ENCODE data around the gene ITPR1.

Gene ITPR1

DNA sequence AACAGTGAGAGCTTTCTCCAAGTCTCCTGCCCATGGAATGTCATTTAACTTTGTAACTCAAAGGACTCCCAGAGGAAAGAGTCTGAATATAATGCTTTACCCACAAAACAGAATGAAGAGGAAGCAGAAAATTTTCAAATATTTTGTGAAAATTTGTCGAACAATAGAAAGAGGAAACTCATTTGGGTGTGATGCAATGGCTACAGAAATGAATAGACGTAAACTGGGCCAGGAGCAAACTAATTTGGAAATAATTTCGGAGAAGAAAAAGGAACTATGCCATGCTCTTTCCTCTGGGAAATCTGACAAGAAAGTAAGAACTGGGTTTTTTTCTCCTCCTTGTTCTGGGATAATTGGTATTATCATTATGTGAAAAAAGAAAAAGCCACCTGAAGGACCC lies 14.9 kb upstream of the ITPR1 start:
- DNase-seq = no peak

DNA sequence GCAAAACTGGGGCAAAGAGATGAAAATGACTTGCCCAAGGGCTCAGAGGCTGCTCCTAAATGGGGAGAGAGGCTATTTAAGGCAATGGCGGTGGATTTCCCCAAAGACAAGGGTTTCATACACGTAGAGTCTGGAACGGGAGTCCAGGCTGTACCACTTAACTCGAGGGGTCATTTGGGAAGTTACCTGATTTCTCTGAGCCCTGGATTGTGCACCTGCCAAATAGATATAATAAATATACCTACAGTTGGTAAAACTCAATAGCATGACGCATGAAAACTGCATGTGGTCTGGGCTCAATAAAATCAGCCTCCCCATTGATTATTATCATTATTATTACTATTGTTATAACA lies 1.3 kb upstream of the ITPR1 start:
- no peak for DNase-seq

DNA sequence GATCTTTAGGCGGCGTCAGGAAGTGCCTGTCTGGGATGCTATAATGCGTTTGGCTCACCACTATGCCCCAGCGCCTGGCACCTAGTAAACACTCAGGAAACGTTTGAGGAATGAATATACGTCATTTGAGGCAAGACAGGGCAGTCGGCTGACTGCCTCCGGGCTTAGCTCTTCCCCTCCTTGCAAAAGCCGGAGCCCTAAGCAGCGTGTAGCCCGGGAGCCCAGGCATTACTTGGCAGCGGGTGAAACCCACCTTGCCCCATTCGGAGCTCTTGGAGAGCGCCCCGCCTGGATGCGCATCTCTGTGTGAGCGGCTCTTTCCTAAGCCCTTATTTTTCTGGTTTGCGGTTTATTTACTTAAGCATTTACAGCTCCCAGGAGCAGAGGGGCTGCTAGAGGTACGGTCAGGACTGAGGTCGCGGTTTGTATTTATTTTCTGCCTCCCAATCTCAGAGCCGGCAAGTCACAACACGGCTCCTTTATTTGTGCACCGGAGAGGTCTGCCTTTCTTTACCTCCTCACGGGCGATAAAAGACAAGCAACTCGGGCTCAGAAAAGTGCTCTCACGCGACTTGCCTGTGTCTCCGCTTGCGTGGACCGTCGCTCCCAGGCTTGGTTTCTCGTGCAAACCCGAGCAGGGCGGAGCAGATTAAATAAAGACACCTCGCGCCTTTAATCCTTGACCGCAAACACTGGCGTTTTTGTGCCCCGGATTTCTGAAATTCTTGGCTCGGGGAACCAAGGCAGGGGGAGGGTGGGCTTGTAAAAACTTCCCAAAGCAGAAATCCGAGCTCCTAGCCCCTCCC lies 737 bp upstream of the ITPR1 start:
- peak in 27 of 56 donors; percentile 1 to 67 (median 32) for DNase-seq

DNA sequence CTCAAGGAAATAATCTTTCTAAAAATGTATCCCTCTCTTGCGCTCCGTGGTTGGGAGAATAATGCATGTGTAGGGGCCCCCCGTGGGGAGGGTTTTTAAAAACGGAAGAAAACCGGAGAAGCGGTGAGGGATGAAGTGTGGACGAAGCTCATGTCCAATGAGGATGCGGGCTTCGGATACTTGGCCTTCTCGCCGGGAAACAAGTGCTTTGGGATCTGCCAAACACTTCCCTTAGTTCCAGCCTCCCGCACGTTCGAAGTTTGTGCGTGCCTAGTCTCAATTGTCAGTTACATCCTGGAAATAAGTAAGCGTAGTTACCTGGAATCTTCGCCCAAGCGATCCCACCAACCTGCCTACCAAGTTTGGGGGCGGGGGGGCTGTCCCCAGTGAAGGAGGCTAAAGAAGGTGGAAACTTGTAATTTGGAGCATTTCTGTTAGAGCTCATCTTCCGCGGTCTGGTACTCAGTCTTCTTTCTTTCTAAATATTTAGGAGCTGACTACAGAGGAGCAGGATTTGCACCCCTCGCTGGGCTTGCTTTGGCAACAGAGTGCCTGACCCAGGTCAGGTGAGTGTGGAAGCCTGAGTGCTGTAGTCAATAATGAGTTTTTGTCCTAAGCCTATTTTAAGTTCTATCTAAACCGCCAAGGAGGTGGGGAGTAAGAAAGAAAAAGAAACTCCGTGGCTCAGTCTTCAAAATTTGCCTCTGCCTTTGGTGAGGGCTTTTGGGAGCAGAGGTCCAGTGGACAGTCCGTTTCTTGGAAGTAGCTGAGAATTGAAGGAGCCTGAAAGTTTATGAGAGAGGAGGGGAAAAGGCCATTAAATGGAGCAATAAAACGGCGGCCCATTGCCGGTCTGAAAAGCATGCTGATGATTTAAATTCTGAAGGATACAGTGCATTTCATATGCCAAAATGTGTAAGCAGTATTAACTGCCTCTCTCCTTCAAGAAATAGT lies 1.1 kb downstream of the ITPR1 start:
- peak in 12 of 56 donors; percentile 0 to 40 (median 23) for DNase-seq

DNA sequence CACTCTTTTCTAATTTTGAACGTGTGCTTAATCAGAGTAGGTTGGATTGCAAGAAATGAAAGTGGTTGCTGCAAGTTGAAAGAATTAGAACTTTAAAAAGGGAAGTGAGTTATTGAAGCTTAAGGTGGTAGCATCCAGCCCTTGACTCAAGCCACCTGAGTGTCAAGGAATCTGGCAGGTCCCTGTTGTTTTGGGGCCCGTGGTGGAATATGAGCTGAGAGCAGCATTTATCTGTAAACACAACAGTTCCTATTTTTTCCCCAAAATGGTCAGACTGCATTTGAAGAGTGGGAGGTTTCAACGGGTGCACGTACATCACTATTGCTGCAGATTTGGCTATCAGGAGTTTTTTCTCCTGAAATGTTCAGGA lies 1.7 kb downstream of the ITPR1 start:
- no peak for DNase-seq

DNA sequence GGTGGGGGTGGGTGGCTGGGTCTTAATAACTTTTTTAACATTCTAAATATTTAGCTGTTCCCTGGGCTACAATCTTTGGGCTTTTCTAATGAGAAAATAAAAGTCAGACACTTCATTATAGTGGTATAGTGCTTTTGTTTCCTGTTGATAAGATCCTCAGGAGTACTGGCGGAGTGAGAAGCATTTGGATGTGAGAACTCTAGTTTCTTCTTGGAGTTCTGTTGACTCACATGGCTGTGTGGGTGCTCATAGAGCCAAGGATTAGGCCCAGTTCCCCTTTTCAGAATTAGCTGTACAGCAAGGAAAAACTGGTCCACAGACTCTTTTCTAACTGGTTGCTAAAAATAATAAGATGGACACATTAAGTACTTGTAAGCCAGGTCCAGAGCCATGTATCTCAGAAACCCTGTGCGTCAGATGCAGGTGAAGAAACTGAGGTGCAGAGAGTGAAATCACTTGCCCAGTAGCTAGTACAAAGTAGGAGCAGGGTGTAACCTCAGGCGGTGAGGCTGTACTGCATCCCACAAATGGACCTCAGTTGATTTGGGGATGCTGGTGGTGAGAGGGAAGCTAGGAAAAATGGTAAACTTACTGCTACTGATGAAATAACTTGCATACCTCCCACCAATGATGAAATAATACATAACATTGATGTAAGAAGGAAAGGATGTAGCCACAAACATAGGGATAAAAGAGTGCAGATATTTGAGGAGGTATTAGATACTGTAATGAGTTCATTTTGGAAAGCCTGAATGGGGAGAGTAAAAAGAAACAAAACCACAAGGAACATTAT lies 2.3 kb downstream of the ITPR1 start:
- DNase-seq = no peak

DNA sequence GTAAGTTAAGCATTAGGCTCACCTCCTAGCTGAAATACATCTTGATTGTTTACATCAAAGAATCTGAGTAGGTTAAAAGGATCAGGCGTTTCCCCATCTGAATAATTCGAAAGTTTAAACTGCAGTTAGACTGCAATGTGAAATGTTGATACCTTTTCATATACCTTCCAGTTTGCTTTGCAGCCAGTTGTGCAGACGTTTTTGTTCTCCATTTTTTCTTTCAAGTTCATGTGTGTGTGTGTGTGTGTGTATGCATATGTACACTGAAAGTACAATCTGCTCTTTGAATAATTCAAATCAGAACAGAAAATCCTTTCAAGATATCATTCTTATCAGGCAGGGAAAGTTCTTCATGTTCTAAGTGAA lies 2.9 kb downstream of the ITPR1 start:
- no peak for DNase-seq

DNA sequence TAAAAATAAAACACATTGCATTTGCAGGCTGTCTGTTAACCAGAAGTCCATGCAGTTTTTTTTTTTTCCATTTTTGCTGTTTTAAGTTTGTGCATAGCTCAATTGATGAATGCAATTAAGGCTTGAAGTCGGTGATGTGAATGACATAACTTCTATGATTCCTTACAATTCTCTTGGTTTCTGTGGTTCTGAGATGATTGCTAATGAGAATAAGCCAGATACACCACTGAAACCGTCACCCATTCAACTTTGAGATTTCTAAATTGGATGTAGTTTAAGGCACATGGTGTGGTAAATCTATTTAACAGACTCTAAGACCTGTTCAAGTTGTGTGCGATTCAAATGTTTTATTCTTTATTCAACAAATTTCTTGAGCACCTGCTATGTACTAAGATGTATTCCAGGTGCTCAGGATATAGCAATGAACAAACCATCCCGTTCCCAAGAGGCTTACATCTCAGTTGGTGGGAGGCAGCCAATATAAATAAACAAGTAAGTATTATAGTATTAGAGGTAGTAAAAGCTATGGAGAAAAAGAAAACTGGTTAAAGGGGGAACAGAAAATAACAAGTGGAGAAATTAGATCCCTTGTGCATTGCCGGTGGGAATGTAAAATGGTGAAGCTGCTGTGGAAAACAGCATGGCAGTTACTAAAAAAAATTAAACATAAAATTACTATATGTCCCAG lies 4.0 kb downstream of the ITPR1 start:
- no peak for DNase-seq

DNA sequence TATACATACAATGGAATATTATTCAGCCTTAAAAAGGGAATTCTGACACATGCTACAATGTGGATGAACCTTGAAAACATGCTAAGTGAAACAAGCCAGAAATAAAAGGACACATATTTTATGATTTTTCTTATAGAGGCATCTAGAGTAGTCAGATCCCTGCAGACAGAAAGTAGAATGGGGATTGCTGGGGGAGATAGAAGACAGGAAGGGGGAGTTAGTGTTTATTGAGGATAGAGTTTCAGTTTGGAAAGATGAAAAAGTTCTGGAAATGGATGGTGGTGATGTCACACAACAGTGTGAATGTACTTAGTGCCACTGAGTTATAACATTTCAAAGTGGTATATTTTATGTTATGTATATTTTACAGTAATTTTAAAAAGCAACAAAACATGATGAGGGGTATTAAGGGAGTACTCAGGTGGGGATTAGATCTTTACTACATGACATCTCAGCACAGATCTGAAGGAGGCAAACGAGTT lies 4.7 kb downstream of the ITPR1 start:
- DNase-seq = no peak

DNA sequence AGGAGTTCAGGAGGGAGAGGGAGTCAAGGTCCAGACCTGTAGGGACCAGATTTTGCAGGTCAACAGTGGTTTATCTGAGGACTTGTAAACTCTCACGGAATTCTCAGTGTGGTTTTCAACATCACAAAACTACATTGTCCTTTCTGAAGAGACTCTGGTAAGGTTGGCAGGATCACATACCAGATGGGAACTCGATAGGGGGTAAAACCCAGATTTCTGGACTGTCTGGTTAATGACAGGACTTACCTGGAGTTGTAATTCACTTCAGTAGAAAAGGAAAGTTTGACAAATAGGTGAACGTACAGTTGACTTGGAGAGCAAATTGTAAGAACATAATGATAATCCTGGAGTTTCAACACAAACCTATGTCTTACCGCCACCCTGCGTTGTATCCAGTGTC lies 5.3 kb downstream of the ITPR1 start:
- DNase-seq = no peak

DNA sequence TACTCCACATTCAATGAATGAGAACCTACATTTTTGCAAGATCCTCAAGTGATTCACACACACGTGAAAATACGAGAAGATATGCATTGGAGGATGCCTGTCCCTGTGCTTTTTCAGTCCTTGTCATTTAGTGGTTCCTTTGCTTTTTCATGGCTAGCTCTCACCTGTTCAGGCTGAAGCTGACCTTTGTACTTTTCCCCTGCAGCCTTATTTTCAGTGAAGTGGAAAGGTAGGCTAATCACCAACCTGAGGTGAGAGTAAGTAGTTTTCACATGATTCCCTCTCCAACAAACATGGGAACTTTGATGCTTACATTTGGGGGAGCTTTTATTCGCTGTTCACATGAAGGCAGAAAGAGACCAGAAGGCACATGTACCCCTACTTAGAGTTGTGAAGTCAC lies 8.3 kb downstream of the ITPR1 start:
- DNase-seq = no peak

DNA sequence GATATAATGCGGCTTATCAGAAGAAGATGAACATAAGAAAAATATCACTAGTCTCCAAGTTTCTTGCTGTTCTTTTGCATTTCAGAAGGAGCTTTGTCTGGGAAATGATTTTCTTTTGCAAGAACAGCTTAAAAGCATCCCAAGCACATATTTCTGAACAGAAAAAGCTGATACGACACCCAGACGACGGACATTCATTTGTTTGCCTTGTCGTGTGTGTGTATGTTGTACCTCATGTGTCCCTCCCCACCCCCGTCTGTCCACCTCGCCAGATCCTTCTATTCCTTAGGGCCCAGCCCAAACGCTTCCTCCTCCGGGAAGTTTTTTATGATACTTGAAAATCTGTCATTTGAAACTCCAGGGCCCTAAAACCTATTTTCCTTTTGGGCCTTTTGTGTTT lies 8.8 kb downstream of the ITPR1 start:
- DNase-seq = no peak

DNA sequence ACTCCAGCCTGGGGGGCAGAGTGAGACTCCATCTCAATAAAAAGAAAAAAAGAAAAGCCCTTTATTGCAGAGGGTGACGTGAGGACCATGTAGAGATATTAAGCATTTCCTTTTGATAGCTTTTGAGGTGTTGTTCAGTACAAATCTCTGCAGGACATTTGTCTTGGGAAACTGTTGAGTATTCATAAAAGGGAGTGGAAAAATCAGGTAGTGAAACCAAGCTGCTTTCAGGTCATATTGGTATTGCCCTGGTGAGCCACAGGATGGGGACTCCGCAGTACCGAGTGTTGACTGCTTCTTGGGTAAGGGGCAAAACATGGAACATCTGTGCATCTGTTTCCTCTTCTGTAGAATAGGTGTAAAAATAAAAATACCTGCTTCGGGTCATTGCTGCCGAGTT lies 9.9 kb downstream of the ITPR1 start:
- DNase-seq = no peak

DNA sequence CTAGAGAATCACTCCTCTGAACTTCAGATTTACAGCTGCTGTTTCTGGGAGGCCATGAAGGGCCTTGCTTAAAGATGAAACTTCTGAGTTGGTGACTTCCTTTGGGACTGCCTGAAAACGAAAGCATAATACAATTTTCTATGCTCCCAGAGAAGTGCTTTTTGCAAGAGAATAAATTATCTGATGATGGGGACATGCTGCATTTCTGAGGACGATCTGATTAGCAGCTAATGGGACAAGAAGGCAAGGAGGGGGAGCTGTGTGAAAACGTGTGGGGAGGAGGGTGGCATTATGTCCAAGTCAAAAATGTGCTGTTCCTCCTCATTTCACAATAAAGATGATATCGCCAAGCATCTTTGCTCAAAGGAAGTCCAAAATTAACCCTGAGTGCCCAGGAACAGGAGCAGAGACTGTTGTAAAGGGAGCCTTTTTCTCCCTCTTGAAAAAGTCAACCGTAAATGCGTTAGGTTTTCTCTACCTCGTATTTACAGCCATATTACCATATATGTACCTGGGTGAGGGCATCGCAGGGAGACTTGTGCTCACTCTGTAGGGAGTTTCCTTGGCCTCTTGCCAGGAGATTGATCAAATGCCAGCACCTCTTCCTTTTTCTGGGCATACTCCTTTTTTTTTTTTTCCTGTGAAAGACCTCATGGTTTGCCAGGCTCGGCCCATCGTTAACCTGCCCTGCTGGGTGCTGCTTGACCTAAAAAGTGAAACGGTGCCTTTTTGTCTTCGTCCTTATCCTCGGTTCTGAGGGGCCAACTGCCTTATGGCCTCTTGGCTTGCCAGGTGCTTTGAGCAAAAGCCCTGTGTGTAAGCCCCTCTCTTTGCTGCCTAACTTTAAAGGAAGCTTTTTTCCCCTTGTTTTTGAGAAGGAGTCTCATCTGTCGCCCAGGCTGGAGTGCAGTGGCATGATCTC lies 11.5 kb downstream of the ITPR1 start:
- DNase-seq = peak in 1 of 56 donors; percentile 14

DNA sequence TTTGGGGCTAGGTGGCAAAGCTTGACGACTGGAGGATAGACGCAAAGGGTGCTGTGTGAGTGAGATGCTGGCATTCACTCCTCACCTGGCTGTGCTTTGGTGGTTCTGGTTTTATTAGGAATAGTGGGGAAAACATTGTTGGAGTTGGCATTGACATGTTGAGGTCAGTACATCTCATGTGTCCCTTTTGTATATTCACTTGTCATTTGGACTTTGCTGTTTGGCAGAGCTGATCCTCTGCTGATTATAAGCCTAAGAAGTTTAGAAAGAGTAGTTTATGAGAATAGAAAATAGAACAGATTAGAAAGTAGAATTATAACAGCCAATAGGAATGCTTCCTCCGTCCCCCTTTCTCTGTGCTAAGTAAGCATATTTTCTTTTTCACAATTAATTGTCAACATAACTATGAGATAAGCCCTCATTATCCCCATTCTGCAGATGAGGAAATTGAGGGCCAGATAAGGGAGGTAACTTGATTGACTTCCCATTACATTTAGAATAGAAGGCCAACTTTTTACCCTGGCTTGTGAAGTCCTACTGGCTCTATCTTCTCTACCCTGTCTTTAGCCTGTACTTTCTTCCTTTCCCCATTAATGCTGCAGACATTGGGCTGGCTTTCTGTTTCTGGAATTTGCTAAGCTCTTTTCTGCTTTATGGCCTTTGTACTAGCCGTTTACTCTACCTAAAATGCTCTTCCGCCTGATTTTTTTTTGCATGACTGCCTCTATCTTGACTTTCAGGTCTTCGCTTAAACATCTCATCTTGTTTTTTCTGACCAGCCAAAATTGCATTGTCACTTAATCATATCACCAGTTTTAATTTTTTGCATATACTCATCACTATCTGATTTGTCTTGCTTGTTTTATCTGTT lies 12.8 kb downstream of the ITPR1 start:
- no peak for DNase-seq

DNA sequence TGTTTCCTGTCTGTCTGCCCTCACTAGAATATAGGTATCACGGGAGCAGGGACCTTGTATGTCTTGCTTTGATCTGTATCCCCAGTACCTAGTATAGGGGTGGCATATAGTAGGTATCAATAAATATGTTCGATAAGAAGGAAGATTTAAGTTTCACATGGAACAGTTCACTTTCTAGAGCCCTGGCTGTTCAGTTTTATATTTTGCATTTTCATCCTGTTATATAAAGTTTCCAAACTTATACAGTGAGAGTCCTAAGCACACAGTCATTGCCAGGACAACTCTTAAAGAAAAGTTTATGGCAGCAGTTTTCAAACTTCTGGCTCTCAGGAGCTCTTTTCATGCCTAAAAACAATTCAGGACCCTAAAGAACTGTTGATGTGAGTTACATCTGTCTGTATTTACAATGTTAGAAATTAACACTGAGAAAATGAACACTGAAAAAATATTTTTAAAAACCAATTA lies 13.4 kb downstream of the ITPR1 start:
- DNase-seq = no peak

DNA sequence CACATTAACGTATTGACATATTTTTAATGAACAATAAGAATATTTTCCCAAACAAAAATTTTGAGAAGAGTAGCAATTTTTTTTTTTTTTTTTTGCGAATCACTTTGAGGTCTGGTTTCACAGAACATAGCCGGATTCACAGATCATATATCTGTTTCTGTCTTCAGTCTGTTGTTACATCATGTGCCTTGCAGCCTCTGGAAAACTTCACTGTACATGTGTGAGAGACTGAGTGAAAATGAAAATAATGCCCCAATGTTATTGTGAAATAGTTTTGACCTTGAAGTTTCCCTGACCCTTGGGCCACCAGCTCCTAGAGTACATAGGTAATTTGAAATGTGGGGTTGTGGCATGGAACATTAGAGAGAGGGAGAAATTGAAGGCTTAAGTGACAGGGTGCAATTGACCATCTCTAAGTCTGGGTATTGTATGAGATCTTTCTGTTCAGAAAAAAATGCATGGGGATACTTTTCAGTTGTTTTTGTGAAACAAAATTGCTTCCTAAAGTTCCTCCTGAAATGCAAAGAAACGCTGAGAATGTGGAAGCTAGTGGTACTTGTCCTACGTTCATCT lies 14.0 kb downstream of the ITPR1 start:
- no peak for DNase-seq
